HL-60 (cell line): ENCODE results near the gene CLEC2D.

Experiments used
- DNase-seq, 2 experiments: peaks; one replicate each; pipeline ENCODE4 v3.0.0-alpha.2; 2010 to 2020; ENCODE audit warnings: low read depth in 1 of 2, low spot score in 1 of 2
- H3K27ac ChIP-seq: fragments of 250-450 bp; sonication (Bioruptor Pico); replicated peaks from 2 replicates; pipeline ENCODE4 v1.5.1; 2020; ENCODE audit warnings: mild to moderate bottlenecking, moderate library complexity
- H3K27me3 ChIP-seq: fragments of 250-450 bp; sonication (Bioruptor Pico); 2 replicates; pipeline ENCODE4 v1.5.1; 2021; ENCODE audit warnings: mild to moderate bottlenecking, moderate library complexity; ENCODE audit not compliant: insufficient read depth, poor library complexity, severe bottlenecking
- H3K4me3 ChIP-seq: replicated peaks from 2 replicates; pipeline ENCODE4 v1.5.1; 2011; ENCODE audit warnings: mild to moderate bottlenecking, control low read depth, low read length; ENCODE audit not compliant: insufficient read depth
- GABPA ChIP-seq: IDR thresholded peaks from 2 replicates; pipeline ENCODE4 v1.6.1; 2012; ENCODE audit warnings: low read depth
- TF ChIP-seq, protein P1 (sequence below): IDR thresholded peaks from 2 replicates; pipeline ENCODE4 v1.6.1; 2012; ENCODE audit warnings: low read depth; ENCODE audit not compliant: insufficient replicate concordance

The CLEC2D gene

DNA sequence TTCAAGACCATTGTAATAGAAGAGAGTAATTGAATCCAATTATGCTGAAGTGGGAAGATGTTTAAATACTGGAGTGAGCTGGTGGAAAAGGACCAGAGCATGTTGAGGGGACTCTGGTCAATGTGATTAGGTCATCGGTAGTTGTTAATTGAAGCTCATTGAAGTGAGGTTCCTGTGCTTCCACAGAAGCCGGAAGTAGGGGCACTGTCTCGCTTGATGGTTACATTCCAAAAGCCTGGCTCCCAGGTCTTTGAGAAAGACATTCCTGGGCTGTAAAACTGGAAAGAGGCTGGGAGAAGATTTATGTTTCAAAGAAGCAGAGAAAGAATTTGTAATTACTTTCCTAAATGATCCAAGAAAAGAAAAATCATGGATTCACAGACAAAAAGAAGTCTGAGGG lies 75.7 kb downstream of the CLEC2D start:
- DNase-seq, result no peak
- no peak overlapping the region for H3K27ac ChIP-seq

More for the DNA sequence above, 75.7 kb downstream of the CLEC2D start:
- Histone ChIP-seq H3K4me3 (no peak overlapping the region), H3K27me3 (no peaks in the 10 kb centered on the region)
- no peak for TF ChIP-seq GABPA
- TF ChIP-seq, protein P1, sequence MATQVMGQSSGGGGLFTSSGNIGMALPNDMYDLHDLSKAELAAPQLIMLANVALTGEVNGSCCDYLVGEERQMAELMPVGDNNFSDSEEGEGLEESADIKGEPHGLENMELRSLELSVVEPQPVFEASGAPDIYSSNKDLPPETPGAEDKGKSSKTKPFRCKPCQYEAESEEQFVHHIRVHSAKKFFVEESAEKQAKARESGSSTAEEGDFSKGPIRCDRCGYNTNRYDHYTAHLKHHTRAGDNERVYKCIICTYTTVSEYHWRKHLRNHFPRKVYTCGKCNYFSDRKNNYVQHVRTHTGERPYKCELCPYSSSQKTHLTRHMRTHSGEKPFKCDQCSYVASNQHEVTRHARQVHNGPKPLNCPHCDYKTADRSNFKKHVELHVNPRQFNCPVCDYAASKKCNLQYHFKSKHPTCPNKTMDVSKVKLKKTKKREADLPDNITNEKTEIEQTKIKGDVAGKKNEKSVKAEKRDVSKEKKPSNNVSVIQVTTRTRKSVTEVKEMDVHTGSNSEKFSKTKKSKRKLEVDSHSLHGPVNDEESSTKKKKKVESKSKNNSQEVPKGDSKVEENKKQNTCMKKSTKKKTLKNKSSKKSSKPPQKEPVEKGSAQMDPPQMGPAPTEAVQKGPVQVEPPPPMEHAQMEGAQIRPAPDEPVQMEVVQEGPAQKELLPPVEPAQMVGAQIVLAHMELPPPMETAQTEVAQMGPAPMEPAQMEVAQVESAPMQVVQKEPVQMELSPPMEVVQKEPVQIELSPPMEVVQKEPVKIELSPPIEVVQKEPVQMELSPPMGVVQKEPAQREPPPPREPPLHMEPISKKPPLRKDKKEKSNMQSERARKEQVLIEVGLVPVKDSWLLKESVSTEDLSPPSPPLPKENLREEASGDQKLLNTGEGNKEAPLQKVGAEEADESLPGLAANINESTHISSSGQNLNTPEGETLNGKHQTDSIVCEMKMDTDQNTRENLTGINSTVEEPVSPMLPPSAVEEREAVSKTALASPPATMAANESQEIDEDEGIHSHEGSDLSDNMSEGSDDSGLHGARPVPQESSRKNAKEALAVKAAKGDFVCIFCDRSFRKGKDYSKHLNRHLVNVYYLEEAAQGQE, result no peak
